ENCODE data around the gene PRR5.

DNA sequence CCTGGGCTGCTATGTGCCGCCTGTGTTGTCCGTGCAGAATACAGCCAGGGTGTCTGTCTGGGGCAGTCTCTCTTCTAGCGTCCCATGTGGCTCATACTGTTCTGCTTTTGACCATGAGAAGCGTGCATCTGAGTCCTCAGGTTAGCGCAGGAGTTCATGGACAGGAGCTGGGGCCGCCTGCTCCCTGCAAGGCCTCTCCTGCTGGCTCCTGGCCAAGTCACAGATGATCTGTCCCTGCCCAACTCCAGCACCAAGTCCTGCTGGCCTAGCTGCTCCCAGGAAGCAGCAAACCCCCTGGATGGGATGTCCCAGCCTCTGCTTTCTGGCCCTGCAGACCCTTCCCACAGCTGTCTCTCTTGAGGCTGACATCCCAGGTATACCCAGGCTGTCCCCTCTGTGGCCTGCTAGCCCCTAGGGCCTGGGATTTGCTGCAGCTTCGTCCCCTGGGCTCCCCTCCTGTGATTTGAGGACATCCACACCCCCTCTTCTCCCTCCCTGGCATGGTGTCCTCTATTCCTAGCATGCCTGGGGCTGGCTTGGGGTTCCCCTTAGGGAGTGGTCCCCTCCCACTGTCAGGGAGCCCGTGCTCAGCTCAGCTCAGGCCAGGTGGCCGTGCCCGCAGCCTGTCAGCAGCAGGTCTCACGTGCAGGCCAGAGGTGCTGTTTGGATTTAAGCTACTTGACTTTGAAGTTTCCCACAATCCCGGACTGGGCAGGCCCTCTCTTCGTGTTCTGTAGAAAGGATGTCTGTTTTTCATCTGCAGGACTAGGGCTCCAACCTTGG, 17.8 kb downstream of the PRR5 start:
- TF ChIP-seq, protein P1, sequence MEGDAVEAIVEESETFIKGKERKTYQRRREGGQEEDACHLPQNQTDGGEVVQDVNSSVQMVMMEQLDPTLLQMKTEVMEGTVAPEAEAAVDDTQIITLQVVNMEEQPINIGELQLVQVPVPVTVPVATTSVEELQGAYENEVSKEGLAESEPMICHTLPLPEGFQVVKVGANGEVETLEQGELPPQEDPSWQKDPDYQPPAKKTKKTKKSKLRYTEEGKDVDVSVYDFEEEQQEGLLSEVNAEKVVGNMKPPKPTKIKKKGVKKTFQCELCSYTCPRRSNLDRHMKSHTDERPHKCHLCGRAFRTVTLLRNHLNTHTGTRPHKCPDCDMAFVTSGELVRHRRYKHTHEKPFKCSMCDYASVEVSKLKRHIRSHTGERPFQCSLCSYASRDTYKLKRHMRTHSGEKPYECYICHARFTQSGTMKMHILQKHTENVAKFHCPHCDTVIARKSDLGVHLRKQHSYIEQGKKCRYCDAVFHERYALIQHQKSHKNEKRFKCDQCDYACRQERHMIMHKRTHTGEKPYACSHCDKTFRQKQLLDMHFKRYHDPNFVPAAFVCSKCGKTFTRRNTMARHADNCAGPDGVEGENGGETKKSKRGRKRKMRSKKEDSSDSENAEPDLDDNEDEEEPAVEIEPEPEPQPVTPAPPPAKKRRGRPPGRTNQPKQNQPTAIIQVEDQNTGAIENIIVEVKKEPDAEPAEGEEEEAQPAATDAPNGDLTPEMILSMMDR (IDR thresholded peaks at IDR 0.05 in 8 of 11, conservative IDR thresholded peaks at IDR 0.05 in 3 of 11) = no peak
- TF ChIP-seq POLR2A (IDR thresholded peaks at IDR 0.05) = no peak
